DND-41 (cell line): ENCODE results near the gene SIRT3.

Experiments used
- CTCF ChIP-seq: IDR thresholded peaks from 2 replicates; pipeline ENCODE4 v1.5.1; 2012; ENCODE audit warnings: borderline replicate concordance, low read length, moderate library complexity, mild to moderate bottlenecking; ENCODE audit not compliant: poor library complexity, severe bottlenecking; ENCODE audit errors: extremely low read depth
- EZH2 ChIP-seq: IDR thresholded peaks from 3 replicates; pipeline ENCODE4 v1.6.1; 2012; ENCODE audit warnings: borderline replicate concordance, low read depth, mild to moderate bottlenecking, moderate library complexity, low read length, inconsistent platforms; ENCODE audit not compliant: severe bottlenecking

- TF ChIP-seq CTCF (no peak), EZH2 (no peak)
Measured at GRCh38 chr11:210122-210802, 25.9 kb downstream of the SIRT3 start.
